Prostate gland (tissue), 2 donors: ENCODE results near the gene TIMM9. TPM values are rescaled to one million over a fixed set of nuclear protein-coding genes. Genes with fewer than 3 reads are reported as not detected.

Source experiments
- DNase-seq: peaks from one replicate; pipeline ENCODE4 v3.0.0-alpha.2; 2019; ENCODE audit warnings: low spot score
- H3K27ac ChIP-seq, 2 donors: fragments of 200-600 bp; sonication (generic); 2 replicates each; pipeline ENCODE4 v1.5.1; 2017 to 2019
- H3K27me3 ChIP-seq: fragments of 200-600 bp; sonication (generic); replicated peaks from 2 replicates; pipeline ENCODE4 v1.5.1; 2019; ENCODE audit not compliant: insufficient read depth
- H3K36me3 ChIP-seq, 2 donors: fragments of 200-600 bp; sonication (generic); 1 replicate in 1 of 2; 2 replicates in 1 of 2; pipeline versions ENCODE4 v1.5.1 to v1.8.1; 2017 to 2019
- H3K4me1 ChIP-seq: fragments of 200-600 bp; sonication (generic); replicated peaks from 2 replicates; pipeline ENCODE4 v1.5.1; 2019
- H3K4me3 ChIP-seq, 2 donors: fragments of 200-600 bp; sonication (generic); 2 replicates each; pipeline ENCODE4 v1.5.1; 2017 to 2019
- H3K9me3 ChIP-seq: fragments of 200-600 bp; sonication (generic); 2 replicates; pipeline ENCODE4 v1.5.1; 2017
- POLR2A ChIP-seq: fragments of 450-650 bp; IDR thresholded peaks from one replicate; pipeline ENCODE4 v1.6.1; 2016; ENCODE audit warnings: antibody characterized with exemption, mild to moderate bottlenecking
- POLR2AphosphoS5 ChIP-seq: sonication (generic); formaldehyde crosslinking; IDR thresholded peaks from one replicate; pipeline ENCODE4 v1.6.1; 2017; ENCODE audit warnings: antibody characterized with exemption
- WGBS: methylation state at CpG from one replicate; pipeline ENCODE4 v1.1.5; 2018; 5-methylcytosine and 5-hydroxymethylcytosine counted together
- intact Hi-C: fragments of 100-400 bp; cut with DNase I; formaldehyde crosslinking; loops from one replicate; pipeline ENCODE4 v1.14.2; 2022
- total RNA-seq, 2 donors: library from RNA; depleted of rRNA; stranded (reverse); fragments of >200 nt; gene quantifications; one replicate each; pipeline ENCODE4 v1.1.0, GENCODE V29; 2016
- TF ChIP-seq, protein P1 (sequence below), 4 experiments: fragments of 200-600 bp in 2 of 4; fragments of 450-650 bp in 2 of 4; sonication (generic) in 2 of 4; IDR thresholded peaks; 1 replicate in 3 of 4; 2 replicates in 1 of 4; pipeline ENCODE4 v1.5.1; 2016 to 2019; ENCODE audit warnings: antibody characterized with exemption in 4 of 4, mild to moderate bottlenecking in 2 of 4, moderate library complexity in 2 of 4

TIMM9 gene
- total RNA-seq, 2 donors from 2014 or later, result 50.4 to 51.4 TPM

DNA sequence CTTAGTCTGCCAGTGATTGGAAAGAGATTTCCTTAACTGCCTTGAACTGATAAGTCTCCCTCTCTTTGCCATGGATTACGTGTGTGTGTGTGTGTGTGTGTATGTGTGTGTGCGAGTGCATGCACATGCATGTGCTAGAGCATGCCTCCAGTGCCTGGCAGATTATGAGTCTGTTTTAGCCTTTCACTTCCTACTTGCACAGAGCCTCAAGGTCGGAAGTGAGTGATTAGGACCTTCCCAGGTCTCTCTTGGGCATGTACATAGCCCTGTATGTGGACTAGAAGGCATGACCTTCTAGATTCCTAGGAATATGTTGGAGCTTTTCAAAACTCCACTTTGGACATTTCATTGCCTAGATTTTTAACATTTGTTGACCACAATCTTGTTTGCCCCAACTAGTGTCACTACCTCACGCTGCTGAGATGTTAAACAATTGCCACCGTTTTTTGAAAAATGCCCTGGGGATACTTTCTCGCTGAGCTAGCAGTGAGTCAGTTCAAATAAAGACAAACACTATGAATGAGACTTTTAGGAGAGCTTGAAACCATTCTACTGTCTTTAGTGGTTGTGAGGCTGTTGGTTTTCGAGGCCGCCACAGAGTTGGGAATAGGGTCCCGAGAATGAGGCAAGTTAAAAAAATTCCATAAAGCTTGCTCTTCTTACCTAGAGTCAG, 28.4 kb upstream of the TIMM9 start:
- H3K4me1 ChIP-seq, result no peaks in the 10 kb centered on the region
- no peak for DNase-seq
- intact Hi-C loops, result no loop called here
- no peaks in the 10 kb centered on the region for H3K27me3 ChIP-seq
- H3K4me3 ChIP-seq, result no peak overlapping the region
- peaks cover 0 to 2% of the 10 kb centered on the region in 2 donors for H3K36me3 ChIP-seq
- no peak overlapping the region for H3K27ac ChIP-seq
- TF ChIP-seq, protein P1, sequence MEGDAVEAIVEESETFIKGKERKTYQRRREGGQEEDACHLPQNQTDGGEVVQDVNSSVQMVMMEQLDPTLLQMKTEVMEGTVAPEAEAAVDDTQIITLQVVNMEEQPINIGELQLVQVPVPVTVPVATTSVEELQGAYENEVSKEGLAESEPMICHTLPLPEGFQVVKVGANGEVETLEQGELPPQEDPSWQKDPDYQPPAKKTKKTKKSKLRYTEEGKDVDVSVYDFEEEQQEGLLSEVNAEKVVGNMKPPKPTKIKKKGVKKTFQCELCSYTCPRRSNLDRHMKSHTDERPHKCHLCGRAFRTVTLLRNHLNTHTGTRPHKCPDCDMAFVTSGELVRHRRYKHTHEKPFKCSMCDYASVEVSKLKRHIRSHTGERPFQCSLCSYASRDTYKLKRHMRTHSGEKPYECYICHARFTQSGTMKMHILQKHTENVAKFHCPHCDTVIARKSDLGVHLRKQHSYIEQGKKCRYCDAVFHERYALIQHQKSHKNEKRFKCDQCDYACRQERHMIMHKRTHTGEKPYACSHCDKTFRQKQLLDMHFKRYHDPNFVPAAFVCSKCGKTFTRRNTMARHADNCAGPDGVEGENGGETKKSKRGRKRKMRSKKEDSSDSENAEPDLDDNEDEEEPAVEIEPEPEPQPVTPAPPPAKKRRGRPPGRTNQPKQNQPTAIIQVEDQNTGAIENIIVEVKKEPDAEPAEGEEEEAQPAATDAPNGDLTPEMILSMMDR (IDR thresholded peaks at IDR 0.05), result no peak
- TF ChIP-seq POLR2A, result no peak
- no peak for TF ChIP-seq POLR2AphosphoS5
- WGBS, result 68% methylated on average over 9 of the region's 9 CpGs
- no peaks in the 10 kb centered on the region for H3K9me3 ChIP-seq

DNA sequence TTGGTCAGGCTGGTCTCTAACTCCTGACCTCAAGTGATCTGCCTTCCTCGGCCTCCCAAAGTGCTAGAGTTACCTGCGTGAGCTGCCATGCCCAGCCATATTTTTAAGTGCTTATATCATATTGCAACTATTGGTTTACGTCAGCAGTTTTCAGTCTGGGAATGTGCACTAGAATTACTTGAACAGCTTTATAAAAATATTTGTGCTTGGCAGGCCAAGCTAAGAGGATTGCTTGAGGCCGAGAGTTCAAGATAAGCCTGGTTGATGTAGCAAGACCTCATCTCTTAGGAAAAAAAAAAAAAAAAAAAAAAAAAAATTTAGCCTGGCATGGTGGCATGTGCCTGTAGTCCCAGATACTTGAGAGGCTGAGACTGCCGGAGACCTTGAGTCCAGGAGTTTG, 17.3 kb upstream of the TIMM9 start:
- Histone ChIP-seq H3K27me3 (no peaks in the 10 kb centered on the region), H3K27ac (no peak overlapping the region), H3K4me1 (no peaks in the 10 kb centered on the region), H3K9me3 (no peaks in the 10 kb centered on the region), H3K36me3 (no peaks in the 10 kb centered on the region), H3K4me3 (no peak overlapping the region)
- 94% methylated on average over 5 of the region's 5 CpGs for WGBS
- no peak for DNase-seq
- TF ChIP-seq, protein P1 (IDR thresholded peaks at IDR 0.05), result no peak
- TF ChIP-seq POLR2AphosphoS5, result no peak
- no peak for TF ChIP-seq POLR2A
- intact Hi-C loops, result no loop called here

DNA sequence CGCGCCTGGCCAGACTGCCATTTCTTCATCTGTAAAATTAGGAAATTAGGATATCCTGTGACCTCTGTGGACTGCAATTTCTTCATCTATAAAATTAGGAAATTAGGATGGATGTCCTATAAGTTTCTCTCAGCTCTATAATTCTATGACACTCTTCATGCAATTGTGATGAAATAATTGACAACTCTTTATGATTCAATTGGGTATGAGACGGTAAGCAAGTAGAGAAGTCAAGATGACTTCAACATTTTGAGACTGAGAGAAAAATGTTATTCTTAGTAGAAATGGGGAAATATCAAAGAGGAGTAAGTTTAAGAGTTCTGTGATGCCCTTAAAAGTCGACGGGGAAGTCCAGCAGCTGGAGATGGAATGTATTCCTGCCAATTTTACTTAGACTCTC, 12.1 kb upstream of the TIMM9 start:
- WGBS, result 85% methylated on average over 5 of the region's 5 CpGs
- TF ChIP-seq POLR2AphosphoS5, result no peak
- no peak for TF ChIP-seq POLR2A
- TF ChIP-seq, protein P1 (IDR thresholded peaks at IDR 0.05), result no peak
- Histone ChIP-seq H3K4me1 (no peaks in the 10 kb centered on the region), H3K4me3 (no peak overlapping the region), H3K27me3 (no peaks in the 10 kb centered on the region), H3K27ac (no peak overlapping the region), H3K9me3 (no peaks in the 10 kb centered on the region), H3K36me3 (no peaks in the 10 kb centered on the region)
- no peak for DNase-seq
- intact Hi-C loops, result no loop called here

DNA sequence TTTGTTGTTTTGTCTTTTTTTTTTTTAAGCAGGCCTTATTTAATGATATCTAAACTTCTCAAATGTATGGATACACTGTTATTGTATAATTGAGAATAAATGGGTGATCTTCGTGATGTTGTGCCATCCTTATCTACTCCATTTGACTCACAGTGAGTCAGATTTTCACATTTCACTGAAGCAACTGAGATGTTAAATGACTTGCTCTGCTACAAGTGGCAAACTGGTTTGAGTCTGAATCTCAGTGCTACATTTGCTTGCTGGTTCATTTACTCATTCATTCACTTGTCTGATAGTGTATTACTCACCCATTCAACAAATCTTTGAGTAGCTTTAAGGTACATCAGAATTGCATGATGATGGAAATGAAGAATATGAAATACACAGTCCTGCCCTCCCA, 2.8 kb upstream of the TIMM9 start:
- Histone ChIP-seq H3K4me1 (no peaks in the 10 kb centered on the region), H3K36me3 (no peaks in the 10 kb centered on the region), H3K4me3 (no peak overlapping the region), H3K27me3 (no peaks in the 10 kb centered on the region), H3K9me3 (no peaks in the 10 kb centered on the region), H3K27ac (no peak overlapping the region)
- no peak for DNase-seq
- 76% methylated on average over 1 of the region's 1 CpG for WGBS
- TF ChIP-seq POLR2AphosphoS5, result no peak
- no peak for TF ChIP-seq POLR2A
- TF ChIP-seq, protein P1 (IDR thresholded peaks at IDR 0.05), result no peak
- intact Hi-C loops, result no loop called here

DNA sequence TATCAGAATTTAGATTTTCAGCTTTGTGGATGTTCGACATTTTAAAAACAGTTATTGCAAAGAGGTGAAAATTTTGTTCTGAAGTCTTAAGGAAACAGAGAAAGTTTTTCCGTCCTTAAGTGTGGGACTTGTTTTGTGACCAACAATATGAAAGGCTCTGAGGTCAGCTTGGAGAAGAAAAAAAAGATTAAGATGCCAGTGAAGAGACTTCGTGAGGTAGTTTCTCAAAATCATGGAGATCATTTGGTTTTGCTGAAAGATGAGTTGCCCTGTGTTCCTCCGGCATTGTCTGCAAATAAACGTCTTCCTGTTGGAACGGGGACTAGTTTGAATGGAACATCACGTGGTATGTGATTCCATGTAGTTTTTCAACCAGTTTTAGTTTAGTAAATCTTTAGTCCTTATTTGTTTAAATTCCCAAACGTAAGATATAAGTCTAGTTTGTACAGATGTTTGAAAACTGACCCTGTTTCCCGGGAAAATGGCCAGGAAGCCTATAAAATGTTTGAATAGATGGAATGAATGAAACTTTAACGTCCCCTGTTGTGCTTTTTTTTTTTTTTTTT, 870 bp upstream of the TIMM9 start:
- WGBS, result 0% methylated on average over 10 of the region's 10 CpGs
- no peaks in the 10 kb centered on the region for H3K9me3 ChIP-seq
- no peaks in the 10 kb centered on the region for H3K36me3 ChIP-seq
- no peaks in the 10 kb centered on the region for H3K27me3 ChIP-seq
- TF ChIP-seq POLR2A (no peak), POLR2AphosphoS5 (peak; percentile 53)
- TF ChIP-seq, protein P1 (IDR thresholded peaks at IDR 0.05), result no peak
- no peaks in the 10 kb centered on the region for H3K4me1 ChIP-seq
- peak overlapping the region; percentile 59 to 86 for H3K4me3 ChIP-seq
- intact Hi-C loops, result no loop called here
- no peak for DNase-seq
- H3K27ac ChIP-seq, result peak overlapping the region; percentile 87 to 90
